Retinal pigment epithelial cell (primary cell): ENCODE results near the gene PKDREJ.

Experiments
- DNase-seq: peaks from one replicate; pipeline ENCODE4 v3.0.0-alpha.2; 2010; ENCODE audit warnings: low read depth
- H3K4me3 ChIP-seq: 2 replicates; pipeline ENCODE4 v1.5.1; 2011; ENCODE audit warnings: mild to moderate bottlenecking, low read length, control low read depth, moderate library complexity
- TF ChIP-seq, protein P1 (sequence below): conservative IDR thresholded peaks from 2 replicates; pipeline ENCODE4 v1.5.1; 2011; ENCODE audit warnings: low read depth, low read length, control low read depth, inconsistent platforms

PKDREJ gene

DNA sequence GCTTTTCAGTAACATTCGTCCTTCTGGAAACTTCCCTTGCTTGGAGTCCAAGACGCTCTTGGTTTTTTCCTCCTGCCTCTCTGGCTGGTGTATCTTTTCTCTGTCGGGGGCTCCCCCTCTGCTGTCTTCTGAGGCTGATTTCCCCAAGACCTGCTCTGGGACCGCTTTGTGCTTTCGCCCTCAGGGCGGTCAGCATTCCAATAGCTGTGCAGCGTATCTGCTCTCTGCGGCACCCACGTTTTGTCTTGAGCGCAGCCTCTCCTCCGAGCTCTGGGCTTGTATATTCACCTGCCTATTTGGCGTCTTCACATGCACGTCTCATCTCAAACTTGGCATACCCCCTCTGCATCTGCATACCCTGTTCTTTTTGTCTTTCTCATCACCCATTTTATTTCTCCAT is 36.0 kb upstream of the PKDREJ start:
- DNase-seq, result no peak
- TF ChIP-seq, protein P1, sequence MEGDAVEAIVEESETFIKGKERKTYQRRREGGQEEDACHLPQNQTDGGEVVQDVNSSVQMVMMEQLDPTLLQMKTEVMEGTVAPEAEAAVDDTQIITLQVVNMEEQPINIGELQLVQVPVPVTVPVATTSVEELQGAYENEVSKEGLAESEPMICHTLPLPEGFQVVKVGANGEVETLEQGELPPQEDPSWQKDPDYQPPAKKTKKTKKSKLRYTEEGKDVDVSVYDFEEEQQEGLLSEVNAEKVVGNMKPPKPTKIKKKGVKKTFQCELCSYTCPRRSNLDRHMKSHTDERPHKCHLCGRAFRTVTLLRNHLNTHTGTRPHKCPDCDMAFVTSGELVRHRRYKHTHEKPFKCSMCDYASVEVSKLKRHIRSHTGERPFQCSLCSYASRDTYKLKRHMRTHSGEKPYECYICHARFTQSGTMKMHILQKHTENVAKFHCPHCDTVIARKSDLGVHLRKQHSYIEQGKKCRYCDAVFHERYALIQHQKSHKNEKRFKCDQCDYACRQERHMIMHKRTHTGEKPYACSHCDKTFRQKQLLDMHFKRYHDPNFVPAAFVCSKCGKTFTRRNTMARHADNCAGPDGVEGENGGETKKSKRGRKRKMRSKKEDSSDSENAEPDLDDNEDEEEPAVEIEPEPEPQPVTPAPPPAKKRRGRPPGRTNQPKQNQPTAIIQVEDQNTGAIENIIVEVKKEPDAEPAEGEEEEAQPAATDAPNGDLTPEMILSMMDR, result no peak
- no peak overlapping the region for H3K4me3 ChIP-seq

DNA sequence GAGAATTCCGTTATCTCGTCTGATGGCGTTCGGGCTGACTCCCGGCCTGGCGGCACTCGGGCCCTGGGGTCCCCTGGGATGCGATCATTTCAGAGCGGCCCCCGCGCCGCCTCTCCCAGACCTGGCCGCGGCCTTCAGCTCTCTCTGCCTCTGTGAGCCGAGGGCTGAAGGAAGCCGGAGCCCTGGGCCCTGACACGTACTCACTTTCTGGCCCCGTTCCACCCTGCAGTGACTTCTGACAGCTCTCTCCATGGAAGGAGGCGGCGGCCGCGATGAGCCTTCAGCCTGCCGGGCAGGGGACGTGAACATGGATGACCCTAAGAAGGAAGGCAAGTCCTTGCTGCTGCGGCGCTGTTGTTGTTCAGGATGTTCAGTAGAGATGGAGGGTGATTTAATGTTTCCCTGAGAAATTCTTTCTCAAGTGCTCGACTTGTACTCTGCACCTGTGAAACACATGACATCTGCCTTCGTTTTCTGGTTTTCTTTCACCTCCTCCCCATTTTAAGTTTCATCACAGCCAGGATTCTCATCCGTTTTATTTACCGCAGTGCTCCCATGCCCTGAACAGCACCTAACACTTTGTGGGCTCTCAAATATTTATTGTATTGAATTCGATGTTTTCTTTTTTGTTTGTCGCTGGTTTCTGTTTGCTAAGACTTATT is 34.1 kb upstream of the PKDREJ start:
- H3K4me3 ChIP-seq, result peak overlapping the region; percentile 74
- TF ChIP-seq, protein P1, result no peak
- DNase-seq, result peak; percentile 6

DNA sequence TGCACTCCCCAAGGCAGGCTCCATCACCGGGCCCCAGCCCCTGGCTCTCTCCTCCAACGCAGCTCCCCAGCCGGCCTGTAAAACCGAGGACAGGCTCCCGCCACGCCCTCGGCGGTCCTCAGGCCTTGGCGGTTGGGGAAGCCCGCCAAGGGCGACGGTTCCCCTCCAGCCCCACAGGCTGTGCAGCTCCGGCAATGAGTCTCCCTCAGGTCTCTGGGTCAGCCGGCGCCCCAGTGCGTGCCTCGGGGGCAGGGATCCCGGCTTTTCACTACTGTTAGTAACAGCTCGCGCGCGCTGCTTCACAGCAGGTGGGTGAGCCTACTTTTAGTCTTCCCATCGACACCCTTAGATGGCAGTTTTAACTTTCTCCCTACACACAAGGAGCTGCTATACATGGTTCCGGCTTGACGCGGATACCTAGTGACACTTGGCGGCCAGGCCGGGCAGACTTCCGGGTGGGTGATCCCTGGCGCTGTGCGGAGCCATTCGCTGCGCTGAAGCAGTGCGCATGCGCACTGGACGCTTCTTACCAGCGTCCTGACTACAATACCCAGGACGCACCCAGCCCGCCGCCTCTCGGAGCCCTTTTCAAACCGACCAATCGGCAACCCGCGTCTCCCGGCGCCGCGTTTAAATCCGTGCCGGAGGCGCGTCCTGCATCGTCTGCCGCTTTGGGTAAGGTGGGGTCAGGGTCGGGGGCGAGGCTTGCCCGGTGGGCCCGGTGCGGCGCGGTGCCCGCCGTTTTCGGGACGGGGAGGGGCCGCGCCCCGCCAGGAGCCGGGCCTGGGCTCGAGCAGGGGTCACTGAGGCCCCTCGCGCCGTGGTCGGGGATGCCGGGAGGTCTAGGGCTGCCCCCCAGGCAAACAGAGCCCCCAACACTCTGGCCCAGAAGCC is 33.4 kb upstream of the PKDREJ start, which contains the start of gene GTSE1:
Gene GTSE1 (plus strand): TSS at position 614 of the 894 bp plus-strand sequence. CDS start 531 bp downstream, outside the sequence.
- peak within 1 kb of the TSS; percentile 74 for H3K4me3 ChIP-seq
- DNase-seq, result peak; percentile 87
- TF ChIP-seq, protein P1, result peak; percentile 6

DNA sequence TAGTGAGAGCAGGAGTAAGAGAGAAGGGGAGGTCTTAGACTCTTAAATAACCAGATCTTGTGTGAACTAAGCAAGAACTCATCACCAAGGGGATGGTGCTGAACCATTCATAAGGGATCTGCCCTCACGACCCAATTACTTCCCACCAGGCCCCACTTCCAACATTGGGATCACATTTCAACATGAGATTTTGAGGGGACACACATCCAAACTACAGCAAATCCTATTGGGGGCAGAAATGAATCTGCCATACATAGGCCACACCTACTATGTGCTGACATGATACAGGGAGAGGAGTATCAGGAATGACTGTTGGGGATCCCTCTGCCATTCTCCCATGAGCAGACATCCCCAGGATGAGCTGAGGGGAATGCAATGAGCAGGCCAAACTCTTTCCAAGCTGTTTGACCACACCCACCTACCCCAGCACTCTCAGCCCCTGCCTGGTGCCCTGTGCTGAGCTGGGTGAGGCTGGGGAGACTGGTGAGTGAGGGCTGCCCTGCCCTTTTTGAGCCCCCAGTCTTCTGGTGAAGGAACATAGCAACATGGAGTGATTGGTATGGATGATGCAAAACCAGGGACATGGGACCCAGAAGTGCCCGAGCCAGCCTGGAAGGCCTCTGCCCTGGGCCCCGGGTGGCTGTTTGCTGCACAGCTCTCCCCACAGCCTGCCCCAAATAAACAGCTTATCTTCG is 32.3 kb upstream of the PKDREJ start:
- no peak for DNase-seq
- TF ChIP-seq, protein P1, result no peak
- H3K4me3 ChIP-seq, result peak overlapping the region; percentile 74

DNA sequence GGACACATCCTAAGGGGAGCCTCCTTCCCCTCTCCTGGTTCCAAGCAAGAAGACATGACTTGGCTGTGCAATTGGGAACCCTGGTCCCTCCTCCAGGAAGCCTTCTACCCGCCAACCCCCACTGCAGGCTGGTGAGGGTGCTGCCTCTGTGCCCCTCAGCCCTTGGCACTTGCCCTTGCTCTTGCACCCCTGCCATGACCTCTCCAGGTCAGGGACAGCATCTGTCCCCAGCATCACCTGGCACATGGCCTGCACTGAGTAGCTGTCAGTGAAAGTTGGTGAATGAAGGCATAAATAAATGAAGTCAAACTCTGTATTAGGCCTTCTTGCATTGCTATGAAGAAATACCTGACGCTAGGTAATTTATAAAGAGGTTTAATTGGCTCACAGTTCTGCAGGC is 31.6 kb upstream of the PKDREJ start:
- H3K4me3 ChIP-seq, result no peak overlapping the region
- TF ChIP-seq, protein P1, result no peak
- no peak for DNase-seq

DNA sequence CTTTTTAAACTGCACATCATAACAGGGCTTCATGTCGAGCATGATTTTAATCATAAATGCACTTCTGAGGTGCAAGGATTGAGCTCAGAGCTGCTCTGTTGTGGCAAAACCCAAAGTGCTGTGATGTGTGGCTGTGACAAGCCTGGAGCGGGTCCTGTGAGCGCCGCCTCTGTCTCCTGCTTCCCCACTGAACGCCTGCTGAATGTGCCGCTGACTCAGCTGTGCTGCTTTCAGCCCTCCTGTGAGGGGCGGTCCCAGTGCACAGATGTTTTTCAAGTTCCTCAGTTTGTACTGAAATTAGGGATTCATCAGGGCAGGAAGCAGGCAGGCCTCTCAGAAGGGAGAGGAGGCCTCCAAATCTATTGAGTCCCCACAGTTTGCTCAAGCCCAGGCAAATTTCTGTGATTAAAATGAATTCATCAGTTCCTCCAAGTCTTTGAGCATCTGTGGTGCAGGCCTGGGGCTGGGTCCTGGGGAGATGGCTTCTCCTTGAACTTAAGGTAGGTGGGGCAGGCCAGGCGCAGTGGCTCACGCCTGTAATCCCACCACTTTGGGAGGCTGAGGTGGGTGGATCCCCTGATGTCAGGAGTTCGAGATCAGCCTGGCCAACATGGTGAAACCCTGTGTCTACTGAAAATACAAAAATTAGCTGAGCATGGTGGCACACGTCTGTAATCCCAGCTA is 30.6 kb upstream of the PKDREJ start:
- TF ChIP-seq, protein P1, result no peak
- no peak for DNase-seq
- no peak overlapping the region for H3K4me3 ChIP-seq
